GM12891 (cell line): ENCODE measurements around the gene C11orf87.

Source experiments
- POLR2A ChIP-seq: IDR thresholded peaks from 2 replicates; pipeline ENCODE4 v1.6.1; 2011; ENCODE audit warnings: low read depth, low read length, control low read depth
- POLR2AphosphoS5 ChIP-seq: IDR thresholded peaks from 2 replicates; pipeline ENCODE4 v1.6.1; 2011; ENCODE audit warnings: low read depth, low read length, control low read depth

- TF ChIP-seq POLR2A (no peak), POLR2AphosphoS5 (no peak)
Measured at GRCh38 chr11:109374032-109374431, 48.0 kb upstream of the C11orf87 start.
